Tibial nerve (tissue), 4 donors: ENCODE data around the gene WIPF3. TPM values are rescaled to one million over a fixed set of nuclear protein-coding genes. Genes with fewer than 3 reads are reported as not detected.
A peak's percentile ranks its signal among the peaks of the same experiment; 100 is the strongest.

Experiments used
- DNase-seq, 2 donors: peaks; one replicate each; pipeline ENCODE4 v3.0.0-alpha.2; 2019; ENCODE audit warnings: low spot score in 2 of 2
- H3K27ac ChIP-seq, 4 donors: fragments of 200-600 bp; sonication (generic) in 3 of 4; one replicate each; pipeline ENCODE4 v1.5.1; 2017 to 2019; ENCODE audit warnings: mild to moderate bottlenecking in 1 of 4
- H3K27me3 ChIP-seq, 2 donors: fragments of 200-600 bp; sonication (generic) in 1 of 2; one replicate each; pipeline versions ENCODE4 v1.5.1 to v1.6.0; 2017 to 2019
- H3K36me3 ChIP-seq, 3 donors: fragments of 200-600 bp; sonication (generic); one replicate each; pipeline ENCODE4 v1.5.1; 2018 to 2019
- H3K4me1 ChIP-seq, 4 donors: fragments of 200-600 bp; sonication (generic) in 3 of 4; one replicate each; pipeline ENCODE4 v1.5.1; 2017 to 2019
- H3K4me3 ChIP-seq, 4 donors: fragments of 200-600 bp; sonication (generic) in 3 of 4; one replicate each; pipeline ENCODE4 v1.5.1; 2017 to 2019; ENCODE audit warnings: mild to moderate bottlenecking in 1 of 4, moderate library complexity in 1 of 4
- H3K9me3 ChIP-seq, 4 donors: fragments of 200-600 bp; sonication (generic) in 3 of 4; one replicate each; pipeline ENCODE4 v1.5.1; 2017 to 2019
- CTCF ChIP-seq, 5 experiments: fragments of 200-600 bp in 3 of 5; fragments of 450-650 bp in 2 of 5; sonication (generic) in 3 of 5; IDR thresholded peaks; one replicate each; pipeline ENCODE4 v1.5.1; 2016 to 2019; ENCODE audit warnings: antibody characterized with exemption in 5 of 5, mild to moderate bottlenecking in 3 of 5, moderate library complexity in 2 of 5
- EP300 ChIP-seq, 2 donors: sonication (generic); formaldehyde crosslinking; IDR thresholded peaks; one replicate each; pipeline ENCODE4 v1.6.1; 2017; ENCODE audit warnings: antibody characterized with exemption in 2 of 2, mild to moderate bottlenecking in 1 of 2
- POLR2A ChIP-seq, 2 donors: fragments of 450-650 bp; IDR thresholded peaks; one replicate each; pipeline ENCODE4 v1.6.1; 2017; ENCODE audit warnings: antibody characterized with exemption in 2 of 2, mild to moderate bottlenecking in 2 of 2, moderate library complexity in 2 of 2
- WGBS, 2 donors: methylation state at CpG; one replicate each; pipeline ENCODE4 v1.1.5; 2018; 5-methylcytosine and 5-hydroxymethylcytosine counted together
- total RNA-seq, 4 donors: library from RNA; depleted of rRNA; stranded (reverse); fragments of >200 nt; gene quantifications; one replicate each; pipeline ENCODE4 v1.1.0, GENCODE V29; 2016

WIPF3 gene
- total RNA-seq, 4 donors from 2014 or later = 2.4 to 4.2 (median 3.7) TPM

GRCh38 chr7:29917641-29918040 lies 111.3 kb downstream of the WIPF3 start:
- Histone ChIP-seq H3K36me3 (peaks cover 0 to 11% (median 0%) of the 10 kb centered on the region in 3 donors), H3K4me3 (no peak overlapping the region), H3K27ac (peak overlapping the region in 2 of 4 donors; percentile 44 to 83), H3K4me1 (peaks cover 0 to 44% (median 7%) of the 10 kb centered on the region in 4 donors), H3K27me3 (no peaks in the 10 kb centered on the region), H3K9me3 (no peaks in the 10 kb centered on the region)
- no peak for DNase-seq
- TF ChIP-seq CTCF (IDR thresholded peaks at IDR 0.05) (no peak), POLR2A (IDR thresholded peaks at IDR 0.05) (no peak), EP300 (IDR thresholded peaks at IDR 0.05) (no peak)
- WGBS, 2 donors = 48 to 69% methylated on average over 4 of the region's 4 CpGs

GRCh38 chr7:29918850-29919249 lies 112.5 kb downstream of the WIPF3 start:
- no peak overlapping the region for H3K4me3 ChIP-seq
- peaks cover 0 to 23% (median 0%) of the 10 kb centered on the region in 3 donors for H3K36me3 ChIP-seq
- H3K27ac ChIP-seq = peak overlapping the region in 3 of 4 donors; percentile 20 to 83 (median 64)
- peaks cover 0 to 47% (median 7%) of the 10 kb centered on the region in 4 donors for H3K4me1 ChIP-seq
- no peaks in the 10 kb centered on the region for H3K27me3 ChIP-seq
- WGBS, 2 donors = 93 to 95% methylated on average over 4 of the region's 4 CpGs
- no peak for DNase-seq
- H3K9me3 ChIP-seq = no peaks in the 10 kb centered on the region
- no peak for TF ChIP-seq POLR2A (IDR thresholded peaks at IDR 0.05)
- no peak for TF ChIP-seq EP300 (IDR thresholded peaks at IDR 0.05)
- no peak for TF ChIP-seq CTCF (IDR thresholded peaks at IDR 0.05)

- Histone ChIP-seq H3K4me1 (peaks cover 0 to 47% (median 7%) of the 10 kb centered on the region in 4 donors), H3K27ac (peak overlapping the region in 2 of 4 donors; percentile 64 to 83), H3K27me3 (no peaks in the 10 kb centered on the region), H3K4me3 (no peak overlapping the region), H3K36me3 (peaks cover 0 to 33% (median 0%) of the 10 kb centered on the region in 3 donors), H3K9me3 (no peaks in the 10 kb centered on the region)
- no peak for TF ChIP-seq POLR2A (IDR thresholded peaks at IDR 0.05)
- TF ChIP-seq EP300 (IDR thresholded peaks at IDR 0.05) = no peak
- no peak for TF ChIP-seq CTCF (IDR thresholded peaks at IDR 0.05)
- WGBS, 2 donors = 46 to 61% methylated on average over 5 of the region's 5 CpGs
- DNase-seq = no peak
Measured at GRCh38 chr7:29919790-29920189, 113.5 kb downstream of the WIPF3 start.

GRCh38 chr7:29920491-29920890 lies 114.2 kb downstream of the WIPF3 start:
- peak overlapping the region in 3 of 4 donors; percentile 24 to 83 (median 64) for H3K27ac ChIP-seq
- peaks cover 0 to 34% (median 0%) of the 10 kb centered on the region in 3 donors for H3K36me3 ChIP-seq
- H3K4me1 ChIP-seq = peaks cover 0 to 44% (median 7%) of the 10 kb centered on the region in 4 donors
- TF ChIP-seq CTCF (IDR thresholded peaks at IDR 0.05) (no peak), POLR2A (IDR thresholded peaks at IDR 0.05) (no peak), EP300 (IDR thresholded peaks at IDR 0.05) (no peak)
- H3K27me3 ChIP-seq = no peaks in the 10 kb centered on the region
- no peaks in the 10 kb centered on the region for H3K9me3 ChIP-seq
- DNase-seq = no peak
- no peak overlapping the region for H3K4me3 ChIP-seq
- 57% methylated on average over 5 of the region's 5 CpGs for WGBS, 2 donors

- Histone ChIP-seq H3K9me3 (no peaks in the 10 kb centered on the region), H3K4me1 (peaks cover 0 to 34% (median 7%) of the 10 kb centered on the region in 4 donors), H3K4me3 (no peak overlapping the region), H3K27me3 (no peaks in the 10 kb centered on the region), H3K36me3 (peaks cover 0 to 34% (median 0%) of the 10 kb centered on the region in 3 donors), H3K27ac (peak overlapping the region in 2 of 4 donors; percentile 65 to 83)
- peak in 1 of 2 donors; percentile 49 for DNase-seq
- TF ChIP-seq EP300 (IDR thresholded peaks at IDR 0.05) (peak in 1 of 2 donors; percentile 13), CTCF (IDR thresholded peaks at IDR 0.05) (peak; percentile 80 to 91 (median 83)), POLR2A (IDR thresholded peaks at IDR 0.05) (no peak)
- WGBS, 2 donors = 46 to 59% methylated on average over 4 of the region's 4 CpGs
Measured at GRCh38 chr7:29921404-29922010, 115.2 kb downstream of the WIPF3 start.
